ENCODE measurements around the gene F8.
A peak's percentile ranks its signal among the peaks of the same experiment; 100 is the strongest.

F8 gene

DNA sequence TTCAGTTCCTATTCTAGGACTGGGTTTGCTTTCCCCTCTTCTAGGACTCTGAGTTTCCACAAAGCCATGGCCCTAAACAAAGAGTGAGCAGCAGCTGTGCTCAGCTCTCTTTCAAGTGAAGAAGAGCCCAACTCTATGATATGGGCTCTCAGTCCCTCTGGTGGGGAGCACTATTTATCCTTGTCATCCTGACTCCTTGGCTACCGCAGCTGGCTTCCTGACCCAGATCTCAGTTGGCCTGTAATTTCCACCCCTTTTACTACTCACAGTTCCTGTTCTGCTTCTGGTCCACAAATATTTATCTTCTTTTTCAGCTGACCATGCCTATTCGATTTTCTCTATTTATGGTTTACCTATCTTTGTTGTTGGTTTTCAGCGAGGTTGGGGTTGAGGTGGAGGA is 33.8 kb downstream of the F8 start:
- no peak for DNase-seq (ENCODE audit: low read depth)
- no peak overlapping the region for H3K4me3 ChIP-seq (ENCODE audit: control insufficient read depth, low read depth, low read length)
- TF ChIP-seq, protein P1, sequence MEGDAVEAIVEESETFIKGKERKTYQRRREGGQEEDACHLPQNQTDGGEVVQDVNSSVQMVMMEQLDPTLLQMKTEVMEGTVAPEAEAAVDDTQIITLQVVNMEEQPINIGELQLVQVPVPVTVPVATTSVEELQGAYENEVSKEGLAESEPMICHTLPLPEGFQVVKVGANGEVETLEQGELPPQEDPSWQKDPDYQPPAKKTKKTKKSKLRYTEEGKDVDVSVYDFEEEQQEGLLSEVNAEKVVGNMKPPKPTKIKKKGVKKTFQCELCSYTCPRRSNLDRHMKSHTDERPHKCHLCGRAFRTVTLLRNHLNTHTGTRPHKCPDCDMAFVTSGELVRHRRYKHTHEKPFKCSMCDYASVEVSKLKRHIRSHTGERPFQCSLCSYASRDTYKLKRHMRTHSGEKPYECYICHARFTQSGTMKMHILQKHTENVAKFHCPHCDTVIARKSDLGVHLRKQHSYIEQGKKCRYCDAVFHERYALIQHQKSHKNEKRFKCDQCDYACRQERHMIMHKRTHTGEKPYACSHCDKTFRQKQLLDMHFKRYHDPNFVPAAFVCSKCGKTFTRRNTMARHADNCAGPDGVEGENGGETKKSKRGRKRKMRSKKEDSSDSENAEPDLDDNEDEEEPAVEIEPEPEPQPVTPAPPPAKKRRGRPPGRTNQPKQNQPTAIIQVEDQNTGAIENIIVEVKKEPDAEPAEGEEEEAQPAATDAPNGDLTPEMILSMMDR (IDR thresholded peaks at IDR 0.05; ENCODE audit: control insufficient read depth, insufficient read depth, low read depth, low read length, missing control alignments): no peak

DNA sequence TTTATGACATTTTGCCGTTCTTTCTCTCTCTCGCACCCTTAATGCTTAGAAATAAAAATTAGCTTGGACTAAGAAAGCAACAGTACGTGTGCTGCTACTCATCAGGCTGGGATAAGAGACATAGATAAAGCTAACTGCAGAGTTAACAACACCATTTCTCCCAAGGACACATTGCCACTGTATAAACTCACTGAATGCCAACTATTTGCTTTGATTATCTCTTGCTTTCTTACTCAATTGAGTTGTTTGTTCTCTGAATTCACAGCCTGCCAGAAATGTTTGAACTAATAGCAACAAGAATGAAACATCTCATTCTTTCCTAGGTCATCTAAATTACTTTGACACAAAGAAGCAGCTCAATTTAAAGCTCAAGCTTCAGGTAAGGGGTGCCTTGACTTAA is 34.6 kb downstream of the F8 start:
- no peak overlapping the region for H3K4me3 ChIP-seq (ENCODE audit: control insufficient read depth, low read depth, low read length)
- DNase-seq (ENCODE audit: low read depth): no peak
- TF ChIP-seq, protein P1 (IDR thresholded peaks at IDR 0.05; ENCODE audit: control insufficient read depth, insufficient read depth, low read depth, low read length, missing control alignments): no peak

DNA sequence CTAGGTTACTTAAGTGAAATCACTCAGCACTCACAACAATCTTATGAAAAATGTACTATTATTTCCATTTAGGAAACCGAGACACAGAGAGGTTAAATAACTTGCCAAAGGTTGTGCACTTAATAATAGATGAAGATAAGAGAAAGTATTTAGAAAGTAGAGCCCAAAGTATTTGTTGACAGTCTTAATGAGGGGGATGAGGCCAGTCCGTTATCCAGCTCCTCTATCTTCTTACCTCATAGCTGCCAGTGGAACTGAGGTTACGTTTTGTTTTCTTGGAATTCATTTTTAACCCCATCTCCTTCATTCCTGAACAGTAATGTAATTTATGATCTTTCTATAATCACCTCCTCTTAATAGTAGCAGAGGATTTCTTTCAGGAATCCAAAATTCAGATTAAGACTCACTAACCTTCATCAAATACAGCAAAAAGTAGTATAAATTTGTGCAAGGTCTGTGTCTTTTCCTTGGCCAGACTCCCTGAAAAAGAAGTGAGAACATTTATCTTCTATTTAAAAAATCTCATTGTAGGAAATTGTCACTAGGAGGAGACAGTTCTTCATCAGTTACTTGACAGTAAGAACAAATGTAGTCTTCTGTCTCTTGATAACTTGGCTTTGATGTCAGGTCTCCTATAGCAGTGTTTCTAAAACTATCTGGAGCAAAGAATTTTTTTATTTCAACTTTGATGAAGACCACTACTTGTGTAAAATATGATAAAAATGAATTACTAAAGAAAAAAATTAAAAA is 35.5 kb downstream of the F8 start:
- DNase-seq (ENCODE audit: low read depth): no peak
- H3K4me3 ChIP-seq (ENCODE audit: control insufficient read depth, low read depth, low read length): no peak overlapping the region
- TF ChIP-seq, protein P1 (IDR thresholded peaks at IDR 0.05; ENCODE audit: control insufficient read depth, insufficient read depth, low read depth, low read length, missing control alignments): no peak

DNA sequence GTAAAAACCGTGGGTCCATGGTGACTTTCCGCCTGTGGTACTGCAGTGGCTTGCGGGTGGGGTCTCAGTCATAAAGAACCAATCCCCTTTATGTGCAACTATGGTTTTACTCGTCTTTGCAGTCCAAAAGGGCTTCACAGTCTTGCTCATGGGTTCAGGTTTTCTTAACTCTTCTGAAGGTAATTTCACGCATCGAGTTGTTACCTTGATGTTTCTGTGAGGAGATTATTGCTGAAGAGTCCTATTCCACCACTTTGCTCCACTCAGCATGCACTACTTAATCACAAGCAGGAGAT is 41.5 kb downstream of the F8 start:
- no peak overlapping the region for H3K4me3 ChIP-seq (ENCODE audit: control insufficient read depth, low read depth, low read length)
- TF ChIP-seq, protein P1 (IDR thresholded peaks at IDR 0.05; ENCODE audit: control insufficient read depth, insufficient read depth, low read depth, low read length, missing control alignments): no peak
- DNase-seq (ENCODE audit: low read depth): no peak

DNA sequence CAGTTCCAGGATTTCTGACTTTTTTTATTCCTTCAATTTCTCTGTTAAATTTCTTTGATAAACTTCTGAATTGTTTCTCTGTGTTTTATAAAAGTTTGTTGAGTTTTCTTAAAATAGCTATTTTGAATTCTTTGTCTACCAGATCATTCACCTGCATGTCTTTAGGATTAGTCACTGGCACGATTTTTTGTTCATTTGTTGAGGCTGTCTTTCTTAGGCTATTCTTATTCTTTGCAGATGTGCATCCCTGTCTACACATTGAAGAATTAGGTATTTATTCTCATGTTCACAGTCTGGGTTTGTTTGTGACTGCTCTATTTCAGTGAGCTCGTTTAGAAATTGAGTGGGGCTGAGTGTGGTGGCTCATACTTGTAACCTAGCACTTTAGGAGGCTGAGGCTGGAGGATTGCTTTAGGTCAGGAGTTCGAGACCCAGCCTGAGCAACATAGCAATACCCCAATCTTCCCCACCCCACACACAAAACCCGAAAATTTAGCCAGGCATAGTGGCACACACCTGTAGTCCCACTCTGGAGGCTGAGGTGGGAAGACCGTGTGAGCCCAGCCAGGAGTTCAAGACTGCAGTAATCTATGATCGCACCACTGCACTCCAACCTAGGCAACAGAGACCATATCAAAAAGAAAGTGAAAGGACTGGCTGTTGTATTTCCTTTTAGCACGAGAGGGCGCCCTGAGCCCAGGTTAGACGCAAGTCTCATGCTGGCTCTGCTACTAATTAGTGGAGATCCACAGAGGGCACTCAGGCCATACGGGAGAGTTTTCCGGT is 42.0 kb downstream of the F8 start:
- peak; percentile 4 for DNase-seq (ENCODE audit: low read depth)
- H3K4me3 ChIP-seq (ENCODE audit: control insufficient read depth, low read depth, low read length): peak overlapping the region; percentile 45
- TF ChIP-seq, protein P1 (IDR thresholded peaks at IDR 0.05; ENCODE audit: control insufficient read depth, insufficient read depth, low read depth, low read length, missing control alignments): peak; percentile 63

DNA sequence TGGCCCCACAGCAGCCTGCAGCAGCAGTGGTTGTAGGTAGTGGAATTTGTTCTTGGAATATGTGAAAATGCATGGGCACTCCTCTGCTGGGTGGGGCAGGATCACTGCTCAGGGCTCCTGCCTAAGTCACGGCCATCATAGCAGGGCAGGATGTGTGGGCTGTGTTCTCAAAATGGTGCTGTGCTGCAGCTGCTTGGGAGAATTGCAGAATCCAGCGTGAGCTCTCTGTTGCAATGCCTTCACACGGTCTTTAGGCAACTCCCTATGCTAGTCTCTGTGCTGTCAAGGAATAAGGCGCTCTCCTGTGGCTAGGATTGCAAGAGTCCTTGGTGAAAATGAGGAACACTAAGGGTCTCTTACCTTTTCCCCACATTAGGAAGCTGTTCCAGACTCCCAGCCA is 42.9 kb downstream of the F8 start:
- DNase-seq (ENCODE audit: low read depth): no peak
- TF ChIP-seq, protein P1 (IDR thresholded peaks at IDR 0.05; ENCODE audit: control insufficient read depth, insufficient read depth, low read depth, low read length, missing control alignments): no peak

More for the DNA sequence above, 42.9 kb downstream of the F8 start:
- no peak overlapping the region for H3K4me3 ChIP-seq (ENCODE audit: control insufficient read depth, low read depth, low read length)

Data from AG09309 (cell line).